ENCODE measurements around the gene C2orf42. TPM values are rescaled to one million over a fixed set of nuclear protein-coding genes. Genes with fewer than 3 reads are reported as not detected.
A peak's percentile ranks its signal among the peaks of the same experiment; 100 is the strongest.
"Not testable (repeated sequence)": the region's sequence is repeated elsewhere in the genome, so short reads cannot be mapped to it uniquely, and the experiment has no call there.

Gene C2orf42
- total RNA-seq, 1 experiment from 2014 or later = 15.3 TPM

GRCh38 chr2:70191244-70191735 lies 471 bp upstream of the C2orf42 start:
- no TSS peak for BruUV-seq (replicated peaks)
- POLR2A ChIA-PET (ENCODE audit: low non-redundant PET) = interaction anchor here (0.6 to 0.7 kb wide), 4 partner anchors 8 to 608 kb away, joined by 3 to 6 read pairs (median 3); no protein-coding TSS in a partner anchor
- H3K27me3 ChIP-seq (replicated peaks; ENCODE audit: insufficient read depth, low read depth, low read length, poor library complexity) = no peaks in the 10 kb centered on the region
- intact Hi-C loops (cut with micrococcal nuclease; ENCODE audit: unreplicated experiment) = loop anchor here (1.0 kb wide), 1 partner anchor 277 kb away; no protein-coding TSS in a partner anchor
- H3K4me3 ChIP-seq (ENCODE audit: low read depth, low read length, poor library complexity, severe bottlenecking) = peak overlapping the region; percentile 68
- no peaks in the 10 kb centered on the region for H3K4me1 ChIP-seq (ENCODE audit: insufficient read depth, low read length, poor library complexity, severe bottlenecking)
- TF ChIP-seq CTCF (conservative IDR thresholded peaks at IDR 0.05; ENCODE audit: low read depth, low read length) (no peak), EZH2 (IDR thresholded peaks at IDR 0.05; ENCODE audit: borderline replicate concordance, low read depth, low read length, poor library complexity, severe bottlenecking) (no peak)
- H3K9me3 ChIP-seq (ENCODE audit: low read depth, low read length, poor library complexity, severe bottlenecking) = no peaks in the 10 kb centered on the region
- DNase-seq (ENCODE audit: low spot score) = no peak
- CTCF ChIA-PET = interaction anchor here (0.7 to 1.3 kb wide), 2 partner anchors 288 to 466 kb away, joined by 3 read pairs; no protein-coding TSS in a partner anchor
- peak overlapping the region; percentile 96 for H3K27ac ChIP-seq (ENCODE audit: low read depth, low read length, poor library complexity, severe bottlenecking)
- H3K36me3 ChIP-seq (ENCODE audit: insufficient read depth, low read length, poor library complexity, severe bottlenecking) = no peaks in the 10 kb centered on the region

DNA sequence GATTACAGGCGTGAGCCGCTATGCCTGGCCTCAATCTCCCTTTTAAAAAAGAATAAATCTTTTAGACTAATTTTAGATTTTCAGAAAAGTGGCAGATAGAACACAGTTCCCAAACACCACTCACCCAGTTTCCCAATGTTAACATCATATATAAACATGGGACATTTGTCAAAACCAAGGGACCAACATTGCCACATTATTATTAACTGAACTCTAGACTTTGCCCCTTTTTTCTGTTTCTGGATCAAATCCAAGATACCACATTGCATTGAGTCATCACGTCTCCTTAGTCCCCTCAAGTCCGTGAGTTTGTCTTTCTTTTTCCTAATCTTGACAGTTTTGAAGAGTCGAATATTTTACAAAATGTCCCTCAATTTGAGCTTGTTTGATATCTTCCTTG lies 2.4 kb downstream of the C2orf42 start:
- peak; percentile 26 for DNase-seq (ENCODE audit: low spot score)
- intact Hi-C loops (cut with micrococcal nuclease; ENCODE audit: unreplicated experiment) = no loop called here
- ChIA-PET POLR2A (ENCODE audit: low non-redundant PET) (no interaction called here), CTCF (no interaction called here)
- Histone ChIP-seq H3K27me3 (replicated peaks; ENCODE audit: insufficient read depth, low read depth, low read length, poor library complexity) (no peaks in the 10 kb centered on the region), H3K36me3 (ENCODE audit: insufficient read depth, low read length, poor library complexity, severe bottlenecking) (no peaks in the 10 kb centered on the region), H3K9me3 (ENCODE audit: low read depth, low read length, poor library complexity, severe bottlenecking) (no peaks in the 10 kb centered on the region), H3K4me1 (ENCODE audit: insufficient read depth, low read length, poor library complexity, severe bottlenecking) (no peaks in the 10 kb centered on the region), H3K4me3 (ENCODE audit: low read depth, low read length, poor library complexity, severe bottlenecking) (no peak overlapping the region), H3K27ac (ENCODE audit: low read depth, low read length, poor library complexity, severe bottlenecking) (no peak overlapping the region)
- BruUV-seq (replicated peaks) = no TSS peak
- TF ChIP-seq CTCF (conservative IDR thresholded peaks at IDR 0.05; ENCODE audit: low read depth, low read length) = no peak

DNA sequence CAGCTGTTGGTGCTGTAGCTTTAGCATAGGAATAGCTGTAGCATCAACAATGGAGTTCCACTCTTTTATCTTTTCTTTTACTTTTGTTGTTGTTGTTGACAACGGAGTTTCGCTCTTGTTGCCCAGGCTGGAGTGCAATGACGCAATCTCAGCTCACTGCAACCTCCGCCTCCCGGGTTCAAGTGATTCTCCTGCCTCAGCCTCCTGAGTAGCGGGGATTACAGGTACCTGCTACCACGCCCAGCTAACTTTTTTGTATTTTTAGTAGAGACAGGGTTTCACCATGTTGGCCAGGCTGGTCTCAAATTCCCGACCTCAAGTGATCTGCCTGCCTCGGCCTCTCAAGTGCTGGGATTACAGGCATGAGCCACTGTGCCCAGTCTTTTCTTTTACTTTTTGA lies 3.6 kb downstream of the C2orf42 start:
- H3K27me3 ChIP-seq (replicated peaks; ENCODE audit: insufficient read depth, low read depth, low read length, poor library complexity); intact Hi-C loops (cut with micrococcal nuclease; ENCODE audit: unreplicated experiment); BruUV-seq (replicated peaks); DNase-seq (ENCODE audit: low spot score); H3K36me3 ChIP-seq (ENCODE audit: insufficient read depth, low read length, poor library complexity, severe bottlenecking); H3K4me3 ChIP-seq (ENCODE audit: low read depth, low read length, poor library complexity, severe bottlenecking); H3K27ac ChIP-seq (ENCODE audit: low read depth, low read length, poor library complexity, severe bottlenecking); H3K9me3 ChIP-seq (ENCODE audit: low read depth, low read length, poor library complexity, severe bottlenecking); CTCF ChIA-PET; H3K4me1 ChIP-seq (ENCODE audit: insufficient read depth, low read length, poor library complexity, severe bottlenecking); POLR2A ChIA-PET (ENCODE audit: low non-redundant PET): not testable (repeated sequence)

DNA sequence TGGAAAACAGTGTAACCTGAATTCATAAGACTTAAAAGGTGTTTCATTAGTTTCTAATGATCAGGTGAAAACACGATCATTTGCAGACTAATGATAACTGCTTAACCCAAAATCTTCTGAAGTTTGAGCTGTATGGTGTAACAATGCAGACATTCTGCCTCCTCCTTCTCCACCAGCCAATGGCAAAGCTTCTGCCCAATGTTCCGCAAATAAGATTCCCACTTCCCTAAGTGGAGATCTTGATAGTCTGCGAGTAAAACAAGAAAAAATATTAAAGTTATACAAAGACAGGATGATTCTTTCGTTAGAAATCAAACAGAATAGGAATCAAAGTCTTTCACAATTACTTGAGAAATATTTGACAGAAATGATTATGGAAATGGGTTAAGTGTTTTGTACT lies 8.1 kb downstream of the C2orf42 start:
- no peaks in the 10 kb centered on the region for H3K4me1 ChIP-seq (ENCODE audit: insufficient read depth, low read length, poor library complexity, severe bottlenecking)
- BruUV-seq (replicated peaks) = no TSS peak
- no peak for DNase-seq (ENCODE audit: low spot score)
- no peak overlapping the region for H3K4me3 ChIP-seq (ENCODE audit: low read depth, low read length, poor library complexity, severe bottlenecking)
- H3K27me3 ChIP-seq (replicated peaks; ENCODE audit: insufficient read depth, low read depth, low read length, poor library complexity) = no peaks in the 10 kb centered on the region
- ChIA-PET CTCF (no interaction called here), POLR2A (ENCODE audit: low non-redundant PET) (no interaction called here)
- H3K36me3 ChIP-seq (ENCODE audit: insufficient read depth, low read length, poor library complexity, severe bottlenecking) = no peaks in the 10 kb centered on the region
- H3K9me3 ChIP-seq (ENCODE audit: low read depth, low read length, poor library complexity, severe bottlenecking) = no peaks in the 10 kb centered on the region
- intact Hi-C loops (cut with micrococcal nuclease; ENCODE audit: unreplicated experiment) = no loop called here
- no peak for TF ChIP-seq CTCF (conservative IDR thresholded peaks at IDR 0.05; ENCODE audit: low read depth, low read length)
- no peak for TF ChIP-seq EZH2 (IDR thresholded peaks at IDR 0.05; ENCODE audit: borderline replicate concordance, low read depth, low read length, poor library complexity, severe bottlenecking)
- no peak overlapping the region for H3K27ac ChIP-seq (ENCODE audit: low read depth, low read length, poor library complexity, severe bottlenecking)

Measured in A673 (cell line).